Activated naive CD8-positive, alpha-beta T cell treated with anti-CD3 and anti-CD28 coated beads, Interleukin-2, amount 50 U/mL, for 24 hours (primary cell): ENCODE data around the gene GPR65.
"Not testable (repeated sequence)": the region's sequence is repeated elsewhere in the genome, so short reads cannot be mapped to it uniquely, and the experiment has no call there.

Source experiments
- ATAC-seq: fragments of 150-1000 bp; cut with Tn5 transposase; one replicate; pipeline ENCODE4 v1.10.0; 2021
- DNase-seq: peaks from one replicate; pipeline ENCODE4 v3.0.0; 2021
- H3K27ac Mint-ChIP-seq: one replicate; pipeline ENCODE4 v1.8.0; 2021; ENCODE audit warnings: mild to moderate bottlenecking, mixed read lengths
- H3K27me3 Mint-ChIP-seq: one replicate; pipeline ENCODE4 v1.8.0; 2021; ENCODE audit warnings: mixed read lengths
- H3K36me3 Mint-ChIP-seq: one replicate; pipeline ENCODE4 v1.8.0; 2021; ENCODE audit warnings: low read depth, mixed read lengths
- H3K4me1 Mint-ChIP-seq: one replicate; pipeline ENCODE4 v1.8.0; 2021; ENCODE audit warnings: mixed read lengths
- H3K4me3 Mint-ChIP-seq: one replicate; pipeline ENCODE4 v1.8.0; 2021; ENCODE audit warnings: mild to moderate bottlenecking, moderate library complexity, mixed read lengths
- H3K9me3 Mint-ChIP-seq: one replicate; pipeline ENCODE4 v1.8.0; 2021; ENCODE audit warnings: mixed read lengths

The GPR65 gene

DNA sequence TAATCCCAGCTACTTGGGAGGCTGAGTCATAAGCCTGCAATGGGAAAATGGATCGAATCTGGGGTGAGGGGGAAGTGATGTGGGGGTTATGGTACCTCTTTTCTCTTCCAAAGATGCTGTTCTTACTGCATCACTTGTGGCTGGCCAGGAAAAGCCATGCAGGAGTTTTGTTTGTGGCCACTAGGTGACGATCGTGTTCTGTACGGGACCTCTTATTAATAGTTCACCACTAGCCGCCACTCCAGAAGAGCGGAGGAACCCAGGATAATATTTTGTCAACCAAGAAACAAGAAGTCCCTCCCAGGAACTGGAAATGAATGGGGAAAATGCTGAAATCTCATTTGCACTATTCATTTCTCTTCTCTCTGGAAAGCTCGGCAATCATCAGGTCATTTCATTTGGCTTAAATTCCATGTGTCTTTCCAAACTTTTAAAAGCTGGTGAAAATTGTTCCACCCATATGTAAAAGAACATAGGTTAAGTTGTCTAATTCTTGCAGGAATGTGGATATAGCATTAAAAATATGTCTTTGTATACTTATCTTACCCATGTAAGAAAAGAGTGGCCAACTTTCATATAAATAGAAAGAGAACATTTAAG lies 8.9 kb downstream of the GPR65 start:
- Mint-ChIP-seq H3K9me3 (no peaks in the 10 kb centered on the region), H3K4me1 (peaks cover 73% of the 10 kb centered on the region), H3K36me3 (peaks cover 64% of the 10 kb centered on the region), H3K27ac (no peak overlapping the region), H3K27me3 (no peaks in the 10 kb centered on the region), H3K4me3 (no peak overlapping the region)
- ATAC-seq (no peak), DNase-seq (no peak)

DNA sequence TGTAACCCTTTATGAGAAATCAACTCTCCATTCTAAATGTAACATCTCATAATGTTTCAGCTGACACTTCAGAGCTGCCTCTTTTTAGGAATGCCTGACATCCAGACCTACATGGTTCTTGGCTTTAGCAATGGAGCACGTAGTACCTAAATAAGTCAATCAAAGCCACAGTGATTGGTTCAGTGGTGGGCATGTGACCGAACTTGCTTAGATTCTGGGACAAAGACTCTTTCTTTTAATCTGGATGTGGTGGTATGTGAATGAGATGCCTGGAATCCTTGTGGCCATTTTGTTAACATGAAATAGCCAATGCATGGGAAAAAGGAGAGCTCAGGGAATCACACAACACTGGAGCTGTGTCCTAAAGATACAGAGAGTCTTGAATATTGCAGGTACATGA lies 11.8 kb downstream of the GPR65 start:
- no peak overlapping the region for H3K4me3 Mint-ChIP-seq
- no peaks in the 10 kb centered on the region for H3K27me3 Mint-ChIP-seq
- peaks cover 9% of the 10 kb centered on the region for H3K9me3 Mint-ChIP-seq
- DNase-seq (no peak), ATAC-seq (no peak)
- no peak overlapping the region for H3K27ac Mint-ChIP-seq
- H3K4me1 Mint-ChIP-seq, result peaks cover 59% of the 10 kb centered on the region
- peaks cover 42% of the 10 kb centered on the region for H3K36me3 Mint-ChIP-seq

GRCh38 chr14:88017535-88017934 lies 12.6 kb downstream of the GPR65 start:
- ATAC-seq (no peak), DNase-seq (no peak)
- Mint-ChIP-seq H3K9me3 (peaks cover 9% of the 10 kb centered on the region), H3K36me3 (peaks cover 36% of the 10 kb centered on the region), H3K4me1 (peaks cover 51% of the 10 kb centered on the region), H3K27me3 (no peaks in the 10 kb centered on the region), H3K27ac (no peak overlapping the region), H3K4me3 (no peak overlapping the region)

DNA sequence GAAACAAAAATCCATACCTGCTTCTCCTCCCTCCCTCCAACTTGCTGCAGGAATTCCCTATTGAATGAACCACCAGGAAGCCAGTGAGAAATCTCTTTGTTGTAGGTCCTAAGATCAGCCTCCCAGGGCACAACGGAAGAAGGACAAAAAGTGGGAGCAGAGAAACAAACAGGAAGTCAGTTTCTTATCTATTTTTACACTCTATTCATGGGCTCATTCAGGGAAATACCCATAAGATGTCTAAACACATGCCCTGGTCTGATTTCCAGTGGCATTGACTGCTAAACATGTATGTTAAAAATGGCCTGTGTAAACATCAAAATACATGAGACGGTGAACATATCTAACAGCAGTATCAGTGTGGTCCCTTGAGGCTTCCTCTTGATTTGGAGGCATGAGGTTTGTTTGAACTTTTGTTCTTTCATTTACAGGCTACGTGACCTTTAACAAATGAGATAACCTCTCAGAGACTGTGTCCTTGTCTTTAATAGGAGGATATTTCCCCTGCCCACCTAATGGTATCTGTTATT lies 18.8 kb downstream of the GPR65 start:
- H3K9me3 Mint-ChIP-seq, result peaks cover 9% of the 10 kb centered on the region
- peak; percentile 76 for ATAC-seq

GRCh38 chr14:88024252-88025086 lies 19.5 kb downstream of the GPR65 start:
- H3K9me3 Mint-ChIP-seq, H3K36me3 Mint-ChIP-seq, ATAC-seq, H3K27me3 Mint-ChIP-seq, H3K4me3 Mint-ChIP-seq, DNase-seq: not testable (repeated sequence)
- peaks cover 71% of the 10 kb centered on the region for H3K4me1 Mint-ChIP-seq
- peak overlapping the region; percentile 81 for H3K27ac Mint-ChIP-seq

More for the DNA sequence above, 18.8 kb downstream of the GPR65 start:
- Mint-ChIP-seq H3K36me3 (peaks cover 3% of the 10 kb centered on the region), H3K4me1 (peaks cover 70% of the 10 kb centered on the region), H3K27me3 (no peaks in the 10 kb centered on the region), H3K4me3 (no peak overlapping the region), H3K27ac (peak overlapping the region; percentile 81)
- no peak for DNase-seq

DNA sequence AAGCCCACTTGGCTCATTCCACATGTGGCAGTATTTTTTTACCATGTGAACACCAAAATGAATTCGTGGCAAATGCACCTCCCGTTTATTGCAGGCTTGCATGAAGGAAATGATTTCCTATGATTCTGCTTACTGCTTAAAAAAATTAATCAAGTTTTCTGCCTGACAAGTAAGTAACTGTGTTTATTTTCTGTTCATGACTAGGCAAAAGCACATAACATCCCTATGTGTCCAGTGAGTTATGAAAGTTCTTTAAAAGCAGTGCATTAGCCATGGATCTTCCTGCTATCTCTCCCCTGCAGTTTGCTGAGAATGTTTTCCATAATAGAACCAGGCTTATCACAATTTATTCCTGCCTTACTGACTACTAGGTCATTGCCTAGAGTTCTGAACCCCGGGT lies 20.4 kb downstream of the GPR65 start:
- no peak for ATAC-seq
- Mint-ChIP-seq H3K27ac (no peak overlapping the region), H3K4me1 (peaks cover 72% of the 10 kb centered on the region)

DNA sequence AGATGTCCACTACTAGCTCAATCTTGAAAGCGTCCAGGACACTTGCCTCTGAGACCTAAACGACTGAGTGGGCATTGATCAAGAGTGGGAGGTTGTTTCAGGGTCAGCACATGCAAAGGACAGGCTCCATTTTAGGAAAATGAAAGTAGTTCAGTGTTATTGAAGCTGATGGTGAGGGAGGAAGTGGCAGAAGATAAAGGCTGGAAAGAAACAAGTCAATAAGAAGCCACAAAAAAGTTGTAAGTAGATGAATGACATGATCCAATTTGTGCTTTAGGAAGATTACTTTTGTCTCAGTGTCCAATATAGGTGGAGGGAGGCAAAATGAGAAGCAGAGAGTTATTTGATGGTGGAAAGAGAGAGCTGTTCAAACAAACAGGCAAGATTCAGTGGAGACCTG lies 22.0 kb downstream of the GPR65 start:
- Mint-ChIP-seq H3K4me1 (peaks cover 77% of the 10 kb centered on the region), H3K36me3 (no peaks in the 10 kb centered on the region), H3K27ac (peak overlapping the region; percentile 56), H3K27me3 (no peaks in the 10 kb centered on the region), H3K4me3 (peak overlapping the region; percentile 15), H3K9me3 (no peaks in the 10 kb centered on the region)
- ATAC-seq, result no peak
- DNase-seq, result no peak

More for the DNA sequence above, 20.4 kb downstream of the GPR65 start:
- Mint-ChIP-seq H3K9me3 (peaks cover 8% of the 10 kb centered on the region), H3K4me3 (no peak overlapping the region), H3K36me3 (no peaks in the 10 kb centered on the region), H3K27me3 (no peaks in the 10 kb centered on the region)
- no peak for DNase-seq

DNA sequence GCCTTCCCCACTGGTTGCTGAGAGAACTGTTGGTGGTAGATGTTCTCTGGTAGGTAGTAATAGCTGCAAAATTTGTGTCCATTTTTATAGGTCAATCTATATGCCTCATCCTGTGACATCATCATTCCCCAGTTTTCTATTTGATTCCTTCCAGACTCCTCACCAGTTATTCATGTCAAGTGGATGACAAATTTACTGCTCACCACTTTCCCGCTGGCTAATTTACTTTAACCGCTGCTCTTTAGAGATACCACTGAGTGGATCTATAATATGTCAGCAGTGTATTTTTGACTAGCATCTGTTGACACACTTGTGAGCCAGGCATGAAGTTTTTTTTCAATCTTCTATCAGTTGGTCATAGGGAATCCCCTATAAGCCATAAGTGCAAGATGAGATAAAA lies 24.6 kb downstream of the GPR65 start:
- peaks cover 59% of the 10 kb centered on the region for H3K4me1 Mint-ChIP-seq
- ATAC-seq (peak; percentile 90), DNase-seq (no peak)
- H3K36me3 Mint-ChIP-seq, result peaks cover 4% of the 10 kb centered on the region
- H3K27ac Mint-ChIP-seq, result no peak overlapping the region
- no peaks in the 10 kb centered on the region for H3K27me3 Mint-ChIP-seq
- no peaks in the 10 kb centered on the region for H3K9me3 Mint-ChIP-seq
- no peak overlapping the region for H3K4me3 Mint-ChIP-seq

DNA sequence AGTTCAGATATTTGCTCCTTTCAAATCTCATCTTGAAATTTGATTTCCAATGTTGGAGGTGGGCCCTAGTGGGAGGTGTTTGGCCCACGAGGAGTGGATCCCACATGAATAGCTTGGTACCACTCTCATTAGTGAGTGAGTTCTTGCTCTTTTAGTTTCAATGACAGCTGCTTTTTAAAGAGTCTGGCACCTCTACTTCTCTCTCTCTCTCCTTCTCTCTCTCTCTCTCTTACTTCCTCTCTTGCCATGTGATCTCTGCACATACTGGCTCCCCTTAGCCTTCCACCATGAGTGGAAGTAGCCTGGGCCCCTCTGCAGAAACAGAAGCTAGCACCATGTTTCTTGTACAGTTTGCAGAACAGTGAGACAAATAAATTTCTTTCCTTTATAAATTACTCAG lies 25.1 kb downstream of the GPR65 start:
- H3K27me3 Mint-ChIP-seq, result no peaks in the 10 kb centered on the region
- no peak for ATAC-seq
- H3K36me3 Mint-ChIP-seq, result peaks cover 4% of the 10 kb centered on the region
- H3K9me3 Mint-ChIP-seq, result no peaks in the 10 kb centered on the region
- no peak overlapping the region for H3K4me3 Mint-ChIP-seq
- H3K27ac Mint-ChIP-seq, result peak overlapping the region; percentile 37
- peaks cover 54% of the 10 kb centered on the region for H3K4me1 Mint-ChIP-seq
- DNase-seq, result no peak

DNA sequence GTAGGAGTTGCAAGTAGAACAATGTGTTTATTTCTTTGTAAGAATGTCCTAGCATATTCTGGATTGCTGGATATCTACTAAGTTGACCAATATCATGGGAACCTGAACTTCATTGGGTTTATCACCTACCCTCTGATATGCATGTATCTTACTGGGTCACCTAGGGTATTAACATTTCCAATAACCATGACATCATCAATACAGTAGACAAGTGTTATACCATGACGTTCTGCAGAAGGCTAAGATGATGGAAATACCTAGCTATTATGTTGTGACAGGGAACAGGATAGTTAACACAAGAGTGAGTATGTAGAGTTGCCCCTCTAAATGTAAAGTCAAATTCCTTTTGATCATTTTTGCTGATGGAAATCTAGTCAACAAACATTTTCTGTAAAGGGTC lies 26.0 kb downstream of the GPR65 start:
- ATAC-seq, result no peak
- peaks cover 4% of the 10 kb centered on the region for H3K36me3 Mint-ChIP-seq
- H3K4me3 Mint-ChIP-seq, result no peak overlapping the region
- no peaks in the 10 kb centered on the region for H3K27me3 Mint-ChIP-seq
- peaks cover 46% of the 10 kb centered on the region for H3K4me1 Mint-ChIP-seq
- no peak for DNase-seq
- no peaks in the 10 kb centered on the region for H3K9me3 Mint-ChIP-seq
- H3K27ac Mint-ChIP-seq, result no peak overlapping the region

DNA sequence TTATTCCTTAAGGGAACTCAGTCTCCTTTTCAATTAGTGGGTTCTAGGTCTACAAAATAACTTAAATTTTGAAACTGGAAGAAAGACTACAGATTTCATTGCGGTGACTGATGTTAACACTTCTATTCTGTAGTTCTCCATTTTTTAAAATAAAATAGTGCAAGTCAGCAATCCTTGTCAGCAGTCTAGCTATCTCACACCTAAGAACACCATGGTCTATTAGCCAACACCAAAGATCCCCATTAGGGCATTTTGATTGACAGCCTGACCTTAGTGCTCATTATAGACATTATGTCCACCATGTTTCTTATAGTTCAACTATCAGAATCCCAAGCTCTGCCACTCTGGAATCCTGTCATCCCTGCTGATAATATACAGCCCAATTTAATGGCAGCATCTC lies 27.4 kb downstream of the GPR65 start:
- Mint-ChIP-seq H3K9me3 (no peaks in the 10 kb centered on the region), H3K36me3 (peaks cover 4% of the 10 kb centered on the region), H3K4me3 (no peak overlapping the region), H3K4me1 (peaks cover 31% of the 10 kb centered on the region), H3K27me3 (no peaks in the 10 kb centered on the region), H3K27ac (no peak overlapping the region)
- ATAC-seq (no peak), DNase-seq (no peak)

DNA sequence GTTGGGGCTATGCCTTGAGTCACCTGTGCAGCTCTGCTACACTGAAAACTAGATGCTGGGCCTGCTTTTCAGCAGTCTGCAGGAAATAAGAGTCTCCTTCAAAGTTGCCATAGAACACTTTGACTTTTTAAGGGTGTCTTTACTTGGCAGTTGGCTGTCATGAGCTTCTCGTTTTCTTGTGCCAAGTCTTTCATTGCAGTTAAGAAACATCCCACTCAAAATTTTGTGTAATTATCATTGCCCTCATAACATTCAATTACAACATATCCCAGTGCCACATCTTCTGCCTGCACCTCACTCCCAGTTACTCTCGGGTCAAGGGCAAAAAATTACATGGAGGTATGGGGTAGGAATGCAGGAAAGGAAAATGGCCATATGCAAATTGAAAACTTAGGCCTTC lies 29.1 kb downstream of the GPR65 start:
- no peak overlapping the region for H3K27ac Mint-ChIP-seq
- H3K27me3 Mint-ChIP-seq, result no peaks in the 10 kb centered on the region
- no peaks in the 10 kb centered on the region for H3K9me3 Mint-ChIP-seq
- peaks cover 4% of the 10 kb centered on the region for H3K36me3 Mint-ChIP-seq
- DNase-seq (no peak), ATAC-seq (no peak)
- peaks cover 26% of the 10 kb centered on the region for H3K4me1 Mint-ChIP-seq
- H3K4me3 Mint-ChIP-seq, result no peak overlapping the region

DNA sequence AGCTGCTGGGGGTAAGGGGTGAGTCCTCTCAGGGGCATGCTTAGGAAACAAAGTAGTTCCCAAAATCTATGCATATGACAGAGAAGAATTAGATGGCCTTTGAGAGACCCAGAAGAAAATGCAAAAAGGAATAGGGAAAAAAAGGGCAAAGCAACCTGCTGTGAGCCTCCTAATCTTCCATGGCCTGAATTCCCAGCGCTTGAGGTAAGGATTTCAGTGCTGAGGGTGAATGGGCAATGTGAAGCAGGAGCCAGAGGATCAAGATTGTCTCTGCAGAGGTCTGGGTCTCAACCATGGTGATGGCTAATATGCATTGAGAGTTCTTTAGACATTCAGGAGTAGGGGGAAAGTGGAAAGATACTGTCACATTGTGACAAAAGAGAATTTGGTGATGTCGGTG lies 31.5 kb downstream of the GPR65 start:
- peaks cover 4% of the 10 kb centered on the region for H3K36me3 Mint-ChIP-seq
- ATAC-seq, result no peak
- no peaks in the 10 kb centered on the region for H3K9me3 Mint-ChIP-seq
- H3K4me1 Mint-ChIP-seq, result peaks cover 7% of the 10 kb centered on the region
- H3K4me3 Mint-ChIP-seq, result no peak overlapping the region
- H3K27me3 Mint-ChIP-seq, result no peaks in the 10 kb centered on the region
- H3K27ac Mint-ChIP-seq, result no peak overlapping the region
- DNase-seq, result no peak

DNA sequence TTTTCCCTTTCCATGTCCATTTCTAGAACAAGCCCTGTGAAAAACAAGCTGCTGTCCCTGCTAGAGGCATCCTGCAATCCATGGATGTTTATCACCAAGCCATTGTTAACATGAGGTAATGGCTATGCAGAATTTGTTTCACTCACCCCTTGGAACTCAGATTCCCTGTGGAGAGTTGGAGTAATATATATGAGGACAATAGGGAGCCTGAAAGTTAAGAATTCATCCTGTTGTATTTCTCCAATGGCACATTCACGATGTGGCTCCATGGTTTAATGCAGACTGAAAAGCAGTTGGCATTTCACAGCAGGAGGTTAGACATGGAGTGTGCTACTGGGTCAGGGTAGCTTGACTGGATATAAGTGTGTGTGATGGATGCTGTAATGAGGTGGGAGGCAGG lies 32.4 kb downstream of the GPR65 start:
- Mint-ChIP-seq H3K27me3 (no peaks in the 10 kb centered on the region), H3K9me3 (no peaks in the 10 kb centered on the region), H3K4me3 (no peak overlapping the region), H3K4me1 (peaks cover 7% of the 10 kb centered on the region), H3K36me3 (peaks cover 4% of the 10 kb centered on the region), H3K27ac (no peak overlapping the region)
- ATAC-seq, result no peak
- no peak for DNase-seq

DNA sequence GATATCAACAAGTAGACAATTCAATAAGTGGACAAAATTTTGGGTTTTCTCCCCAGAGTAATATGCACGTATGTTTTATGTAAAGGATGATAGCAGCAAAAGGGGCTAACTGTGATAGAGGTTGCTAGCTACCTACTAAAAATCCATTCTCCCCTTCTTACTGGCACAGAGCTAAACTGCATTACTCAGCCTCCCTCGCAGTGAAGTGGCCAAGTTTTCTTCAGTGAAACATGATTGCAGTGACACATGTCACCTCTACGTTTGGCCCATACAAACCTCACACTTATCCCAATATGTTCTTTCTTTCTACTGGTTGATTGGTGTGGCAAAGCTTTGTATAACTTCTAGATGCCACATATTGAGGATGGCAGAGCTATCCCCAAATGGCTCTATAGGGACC lies 34.3 kb downstream of the GPR65 start:
- no peak overlapping the region for H3K4me3 Mint-ChIP-seq
- H3K4me1 Mint-ChIP-seq, result peaks cover 9% of the 10 kb centered on the region
- no peak for DNase-seq
- H3K9me3 Mint-ChIP-seq, result no peaks in the 10 kb centered on the region
- H3K27ac Mint-ChIP-seq, result no peak overlapping the region
- no peak for ATAC-seq
- no peaks in the 10 kb centered on the region for H3K36me3 Mint-ChIP-seq
- H3K27me3 Mint-ChIP-seq, result no peaks in the 10 kb centered on the region
